BJ (cell line): ENCODE data around the gene VTI1A. TPM values are rescaled to one million over a fixed set of nuclear protein-coding genes. Genes with fewer than 3 reads are reported as not detected.

Experiments
- CTCF ChIA-PET: fragments of 350-600 bp; formaldehyde crosslinking; extraction: SDS; loops from one replicate; lab custom pipeline; 2021; ENCODE audit warnings: antibody characterized with exemption, inconsistent platforms; lab: Yijun Ruan, JAX
- POLR2A ChIA-PET: fragments of 300-600 bp; sonication (Branson Sonifier 250); formaldehyde crosslinking; extraction: SDS; loops from one replicate; lab custom pipeline; 2021; ENCODE audit warnings: antibody characterized with exemption; lab: Charles Lee
- DNase-seq: peaks from one replicate; pipeline ENCODE4 v3.0.0-alpha.2; 2011; ENCODE audit warnings: low read depth
- H3K27me3 ChIP-seq: 2 replicates; pipeline ENCODE4 v1.6.0; 2011; ENCODE audit warnings: low read length; ENCODE audit not compliant: control insufficient read depth, insufficient read depth
- H3K36me3 ChIP-seq: 2 replicates; pipeline ENCODE4 v1.5.1; 2011; ENCODE audit warnings: low read length; ENCODE audit not compliant: control insufficient read depth, insufficient read depth
- H3K4me3 ChIP-seq: 2 replicates; pipeline ENCODE4 v1.5.1; 2011; ENCODE audit warnings: low read depth, mild to moderate bottlenecking, control low read depth, low read length
- polyA plus RNA-seq: library from polyadenylated mRNA; depleted of rRNA; stranded (reverse); fragments of >200 nt; gene quantifications from 2 replicates; pipeline ENCODE4 v1.2.3, GENCODE V29; 2011
- TF ChIP-seq, protein P1 (sequence below): IDR thresholded peaks from 2 replicates; pipeline ENCODE4 v1.5.1; 2011; ENCODE audit warnings: low read depth, mild to moderate bottlenecking, control low read depth, inconsistent platforms, low read length, moderate library complexity; ENCODE audit not compliant: insufficient read depth

Gene VTI1A
- polyA plus RNA-seq, 1 experiment: 13.4 TPM

DNA sequence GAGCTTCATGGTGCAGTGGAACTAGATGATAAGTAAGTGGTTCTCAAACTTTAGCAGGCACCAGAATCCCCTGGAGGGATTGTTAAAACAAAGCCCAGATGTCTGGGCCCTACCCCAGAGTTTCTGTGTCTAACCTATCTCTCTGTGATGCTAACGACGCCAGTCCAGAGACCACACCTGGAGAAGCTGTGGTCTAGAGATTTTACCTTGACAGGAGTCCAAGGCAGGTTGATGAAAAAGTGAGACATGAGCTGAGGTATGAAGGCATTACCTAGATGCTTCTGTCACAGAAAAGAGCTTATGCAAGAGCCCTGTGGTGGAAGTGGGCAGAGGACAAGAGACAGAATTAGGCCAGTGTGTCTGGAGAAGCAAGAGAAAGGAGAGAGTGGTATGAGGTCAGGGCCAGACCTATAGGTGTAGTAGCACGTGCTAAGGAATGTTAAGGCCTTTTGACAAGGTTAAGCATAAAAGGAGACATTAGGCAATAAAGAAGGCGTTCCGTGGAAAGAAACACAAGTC is 318.8 kb downstream of the VTI1A start:
- CTCF ChIA-PET: no interaction called here
- Histone ChIP-seq H3K27me3 (no peaks in the 10 kb centered on the region), H3K4me3 (no peak overlapping the region), H3K36me3 (no peaks in the 10 kb centered on the region)
- TF ChIP-seq, protein P1, sequence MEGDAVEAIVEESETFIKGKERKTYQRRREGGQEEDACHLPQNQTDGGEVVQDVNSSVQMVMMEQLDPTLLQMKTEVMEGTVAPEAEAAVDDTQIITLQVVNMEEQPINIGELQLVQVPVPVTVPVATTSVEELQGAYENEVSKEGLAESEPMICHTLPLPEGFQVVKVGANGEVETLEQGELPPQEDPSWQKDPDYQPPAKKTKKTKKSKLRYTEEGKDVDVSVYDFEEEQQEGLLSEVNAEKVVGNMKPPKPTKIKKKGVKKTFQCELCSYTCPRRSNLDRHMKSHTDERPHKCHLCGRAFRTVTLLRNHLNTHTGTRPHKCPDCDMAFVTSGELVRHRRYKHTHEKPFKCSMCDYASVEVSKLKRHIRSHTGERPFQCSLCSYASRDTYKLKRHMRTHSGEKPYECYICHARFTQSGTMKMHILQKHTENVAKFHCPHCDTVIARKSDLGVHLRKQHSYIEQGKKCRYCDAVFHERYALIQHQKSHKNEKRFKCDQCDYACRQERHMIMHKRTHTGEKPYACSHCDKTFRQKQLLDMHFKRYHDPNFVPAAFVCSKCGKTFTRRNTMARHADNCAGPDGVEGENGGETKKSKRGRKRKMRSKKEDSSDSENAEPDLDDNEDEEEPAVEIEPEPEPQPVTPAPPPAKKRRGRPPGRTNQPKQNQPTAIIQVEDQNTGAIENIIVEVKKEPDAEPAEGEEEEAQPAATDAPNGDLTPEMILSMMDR: no peak
- POLR2A ChIA-PET: no interaction called here
- no peak for DNase-seq

DNA sequence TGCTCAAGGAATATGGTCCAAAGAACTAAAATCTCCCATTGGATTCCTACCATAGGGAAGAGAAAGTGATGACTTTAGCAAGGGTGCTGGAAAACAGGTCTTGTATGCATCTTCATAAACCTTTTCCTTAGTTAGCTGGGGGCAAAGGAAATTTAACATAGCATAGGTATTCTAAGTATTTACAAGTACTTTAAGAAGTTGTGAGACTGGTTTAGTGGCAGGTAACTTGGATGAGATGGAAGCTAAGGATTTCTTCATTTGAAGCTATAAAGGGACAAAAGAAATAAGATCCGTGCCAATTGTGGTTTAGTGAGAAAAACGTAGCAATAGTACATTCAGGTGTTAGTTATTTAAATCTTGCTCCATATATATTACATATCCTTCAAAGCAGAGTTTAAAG is 319.6 kb downstream of the VTI1A start:
- ChIA-PET CTCF (interaction anchor here (0.7 to 1.3 kb wide), 3 partner anchors 9 to 17 kb away, joined by 3 to 4 read pairs (median 3); no protein-coding TSS in a partner anchor), POLR2A (no interaction called here)
- H3K4me3 ChIP-seq: no peak overlapping the region
- no peaks in the 10 kb centered on the region for H3K36me3 ChIP-seq
- TF ChIP-seq, protein P1: no peak
- no peak for DNase-seq
- no peaks in the 10 kb centered on the region for H3K27me3 ChIP-seq

DNA sequence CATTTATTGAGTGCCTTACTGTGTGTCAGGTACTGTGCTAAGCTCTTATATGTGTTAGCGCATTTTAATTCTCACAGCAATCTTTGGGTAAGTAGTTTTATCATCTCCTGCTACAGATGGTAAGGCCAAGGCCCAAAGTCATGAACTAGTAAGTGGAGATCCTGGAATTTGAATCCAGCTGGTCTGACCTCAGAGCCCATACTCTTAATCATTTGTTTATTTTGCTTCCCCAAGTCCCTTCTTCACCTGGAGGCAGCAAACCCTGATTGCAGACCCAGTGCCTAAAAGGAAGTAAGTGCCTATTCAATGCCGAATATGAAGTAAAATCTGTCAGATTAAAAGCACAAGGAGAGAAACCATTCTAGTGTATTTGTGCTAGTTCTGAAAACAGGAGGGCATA is 320.1 kb downstream of the VTI1A start:
- no peak for DNase-seq
- H3K27me3 ChIP-seq: no peaks in the 10 kb centered on the region
- H3K36me3 ChIP-seq: no peaks in the 10 kb centered on the region
- CTCF ChIA-PET: interaction anchor here (0.7 to 1.3 kb wide), 3 partner anchors 9 to 18 kb away, joined by 3 to 4 read pairs (median 3); no protein-coding TSS in a partner anchor
- POLR2A ChIA-PET: no interaction called here
- H3K4me3 ChIP-seq: no peak overlapping the region
- TF ChIP-seq, protein P1: no peak

DNA sequence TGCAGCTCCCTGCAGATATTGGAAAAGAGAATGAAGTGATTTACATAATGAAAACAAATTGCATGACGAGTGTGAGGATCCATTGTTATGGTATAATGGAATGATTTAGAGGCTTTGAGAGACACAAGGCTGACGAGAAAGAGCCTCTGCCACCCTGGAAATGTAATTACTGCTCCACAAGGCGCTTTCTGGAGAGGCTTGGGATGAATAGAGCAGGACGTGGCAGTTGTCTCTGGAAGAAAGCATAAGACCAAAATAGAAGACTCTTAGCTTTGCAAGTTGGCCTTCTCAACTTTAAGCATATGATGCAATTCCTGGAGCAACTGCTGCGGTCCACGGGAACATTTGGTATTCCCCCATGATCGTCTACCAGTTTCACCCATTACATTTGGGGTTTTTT is 321.1 kb downstream of the VTI1A start:
- DNase-seq: no peak
- no peaks in the 10 kb centered on the region for H3K36me3 ChIP-seq
- H3K27me3 ChIP-seq: no peaks in the 10 kb centered on the region
- CTCF ChIA-PET: no interaction called here
- POLR2A ChIA-PET: no interaction called here
- TF ChIP-seq, protein P1: no peak
- no peak overlapping the region for H3K4me3 ChIP-seq

DNA sequence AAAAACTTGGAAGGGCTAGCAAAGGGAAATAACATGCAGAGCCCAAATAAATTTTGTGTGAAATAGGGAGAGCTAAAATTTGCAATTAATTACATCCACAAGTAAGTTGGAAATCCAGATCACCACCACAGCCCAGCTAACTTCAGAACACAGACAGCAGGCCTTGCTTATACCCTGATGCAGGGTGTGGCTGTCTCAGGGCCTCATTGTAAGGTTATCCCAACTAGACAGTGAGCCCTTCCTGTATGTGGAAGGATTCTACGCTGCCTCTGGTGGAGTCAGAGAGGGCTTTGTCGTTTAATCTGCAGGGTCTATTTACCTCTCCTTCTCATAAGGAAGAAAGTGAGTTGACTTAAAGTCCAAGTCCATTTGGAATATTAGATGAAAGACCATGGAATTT is 322.1 kb downstream of the VTI1A start:
- ChIA-PET POLR2A (no interaction called here), CTCF (no interaction called here)
- TF ChIP-seq, protein P1: no peak
- Histone ChIP-seq H3K27me3 (no peaks in the 10 kb centered on the region), H3K36me3 (no peaks in the 10 kb centered on the region), H3K4me3 (no peak overlapping the region)
- DNase-seq: no peak
